PC-9 (cell line): ENCODE measurements around the gene SLC6A6. TPM values are rescaled to one million over a fixed set of nuclear protein-coding genes. Genes with fewer than 3 reads are reported as not detected.
A peak's percentile ranks its signal among the peaks of the same experiment; 100 is the strongest.

Experiments used
- BruUV-seq: library from RNA; stranded (reverse); fragments of 400-500 nt; replicated peaks from 2 replicates; lab custom pipeline; 2021; lab: Mats Ljungman, UMichigan
- CTCF ChIA-PET: fragments of 300-600 bp; sonication (Branson Sonifier 250); formaldehyde crosslinking; loops from one replicate; lab custom pipeline; 2022; ENCODE audit warnings: antibody characterized with exemption; lab: Charles Lee
- POLR2A ChIA-PET: fragments of 300-600 bp; sonication (Branson Sonifier 250); formaldehyde crosslinking; loops from one replicate; lab custom pipeline; 2022; ENCODE audit warnings: antibody characterized with exemption; ENCODE audit not compliant: unreplicated experiment; lab: Charles Lee
- DNase-seq, 2 experiments: peaks; one replicate each; pipeline versions ENCODE4 v3.0.0 to v3.0.0-alpha.2; 2015 to 2022; ENCODE audit warnings: mixed read lengths in 1 of 2
- H2AFZ ChIP-seq: fragments of 200-600 bp; sonication (generic); 2 replicates; pipeline ENCODE4 v1.8.1; 2017; ENCODE audit warnings: antibody characterized with exemption
- H3F3A ChIP-seq: fragments of 200-600 bp; sonication (generic); 2 replicates; pipeline ENCODE4 v1.8.1; 2017; ENCODE audit warnings: antibody characterized with exemption, mild to moderate bottlenecking, low read depth; ENCODE audit not compliant: insufficient read depth
- H3K27ac ChIP-seq: fragments of 200-600 bp; sonication (generic); 2 replicates; pipeline ENCODE4 v1.6.1; 2016; ENCODE audit warnings: mixed run types
- H3K27me3 ChIP-seq: fragments of 200-600 bp; sonication (generic); 2 replicates; pipeline ENCODE4 v1.6.1; 2016; ENCODE audit warnings: low read depth, mixed run types; ENCODE audit not compliant: insufficient read depth
- H3K36me3 ChIP-seq: fragments of 200-600 bp; sonication (generic); 2 replicates; pipeline ENCODE4 v1.6.1; 2016; ENCODE audit warnings: low read depth, mixed run types
- H3K4me1 ChIP-seq: fragments of 200-600 bp; sonication (generic); replicated peaks from 2 replicates; pipeline ENCODE4 v1.6.1; 2016; ENCODE audit warnings: mixed run types; ENCODE audit not compliant: insufficient read depth
- H3K4me2 ChIP-seq: fragments of 200-600 bp; sonication (generic); 2 replicates; pipeline ENCODE4 v1.6.1; 2017; ENCODE audit warnings: mixed run types
- H3K4me3 ChIP-seq: fragments of 200-600 bp; sonication (generic); 2 replicates; pipeline ENCODE4 v1.6.1; 2016; ENCODE audit warnings: mixed run types
- H3K79me2 ChIP-seq: fragments of 200-600 bp; sonication (generic); 2 replicates; pipeline ENCODE4 v1.6.1; 2017; ENCODE audit warnings: low read depth, mixed run types
- H3K9me2 ChIP-seq: fragments of 200-600 bp; sonication (generic); 2 replicates; pipeline ENCODE4 v1.8.1; 2017; ENCODE audit warnings: mild to moderate bottlenecking; ENCODE audit not compliant: insufficient read depth
- H3K9me3 ChIP-seq: fragments of 200-600 bp; sonication (generic); 2 replicates; pipeline ENCODE4 v1.8.1; 2016; ENCODE audit warnings: low read depth; ENCODE audit not compliant: insufficient read depth
- H4K20me1 ChIP-seq: fragments of 200-600 bp; sonication (generic); 2 replicates; pipeline ENCODE4 v1.8.1; 2017; ENCODE audit not compliant: insufficient read depth
- CTCF ChIP-seq: fragments of 200-600 bp; sonication (generic); conservative IDR thresholded peaks from 2 replicates; pipeline ENCODE4 v1.6.1; 2017; ENCODE audit warnings: mixed run types, antibody characterized with exemption, mild to moderate bottlenecking, moderate library complexity
- EZH2 ChIP-seq: fragments of 200-600 bp; sonication (generic); IDR thresholded peaks from 2 replicates; pipeline ENCODE4 v1.8.0; 2017; ENCODE audit warnings: antibody characterized with exemption, low read depth
- intact Hi-C: fragments of 100-400 bp; cut with micrococcal nuclease; formaldehyde crosslinking; loops from one replicate; pipeline ENCODE4 v1.10.0; 2022; ENCODE audit not compliant: unreplicated experiment
- total RNA-seq: library from RNA; stranded (reverse); gene quantifications from 2 replicates; pipeline ENCODE4 v1.2.3, GENCODE V29; 2021

The SLC6A6 gene
- total RNA-seq, 1 experiment from 2014 or later, result 122 TPM

GRCh38 chr3:14378415-14378814 lies 24.0 kb upstream of the SLC6A6 start:
- Histone ChIP-seq H3K9me2 (no peaks in the 10 kb centered on the region), H3F3A (peaks cover 15% of the 10 kb centered on the region; the same call in 1 of the 2 replicates), H3K79me2 (no peaks in the 10 kb centered on the region), H3K4me3 (no peak overlapping the region), H3K4me1 (peaks cover 31% of the 10 kb centered on the region), H2AFZ (no peak overlapping the region), H3K36me3 (no peaks in the 10 kb centered on the region), H3K27ac (peak overlapping the region; percentile 31; the same call in 1 of the 2 replicates), H4K20me1 (no peaks in the 10 kb centered on the region), H3K9me3 (no peaks in the 10 kb centered on the region), H3K4me2 (peak overlapping the region; percentile 37), H3K27me3 (no peaks in the 10 kb centered on the region)
- BruUV-seq, result no TSS peak
- no peak for DNase-seq
- TF ChIP-seq EZH2, result no peak
- TF ChIP-seq CTCF, result no peak
- POLR2A ChIA-PET, result interaction anchor here (0.6 kb wide), 2 partner anchors 11 to 23 kb away, joined by 3 read pairs; no protein-coding TSS in a partner anchor
- CTCF ChIA-PET, result no interaction called here
- intact Hi-C loops, result no loop called here

GRCh38 chr3:14379843-14380242 lies 22.6 kb upstream of the SLC6A6 start:
- Histone ChIP-seq H4K20me1 (no peaks in the 10 kb centered on the region), H3K4me3 (no peak overlapping the region), H3K36me3 (no peaks in the 10 kb centered on the region), H2AFZ (no peak overlapping the region), H3K27ac (no peak overlapping the region), H3K9me2 (no peaks in the 10 kb centered on the region), H3K79me2 (no peaks in the 10 kb centered on the region), H3K27me3 (no peaks in the 10 kb centered on the region), H3K4me2 (no peak overlapping the region), H3K9me3 (no peaks in the 10 kb centered on the region), H3F3A (peaks cover 15% of the 10 kb centered on the region; the same call in 1 of the 2 replicates), H3K4me1 (peaks cover 30% of the 10 kb centered on the region)
- POLR2A ChIA-PET, result interaction anchor here (0.6 kb wide), 2 partner anchors 25 to 97 kb away, joined by 3 to 4 read pairs; no protein-coding TSS in a partner anchor
- CTCF ChIA-PET, result interaction anchor here (0.5 kb wide), 1 partner anchor 27 kb away, joined by 11 read pairs; no protein-coding TSS in a partner anchor
- TF ChIP-seq EZH2 (no peak), CTCF (no peak)
- DNase-seq, result no peak
- no TSS peak for BruUV-seq
- intact Hi-C loops, result no loop called here

- POLR2A ChIA-PET, result no interaction called here
- H3K79me2 ChIP-seq, result no peaks in the 10 kb centered on the region
- TF ChIP-seq CTCF, result no peak
- no peak for TF ChIP-seq EZH2
- H3K27me3 ChIP-seq, result no peaks in the 10 kb centered on the region
- no peak overlapping the region for H3K4me3 ChIP-seq
- BruUV-seq, result no TSS peak
- H4K20me1 ChIP-seq, result no peaks in the 10 kb centered on the region
- intact Hi-C loops, result no loop called here
- H3K36me3 ChIP-seq, result no peaks in the 10 kb centered on the region
- DNase-seq, result no peak
- CTCF ChIA-PET, result no interaction called here
- H2AFZ ChIP-seq, result no peak overlapping the region
- peaks cover 7% of the 10 kb centered on the region for H3F3A ChIP-seq
- no peak overlapping the region for H3K4me2 ChIP-seq
- no peaks in the 10 kb centered on the region for H3K9me2 ChIP-seq
- H3K27ac ChIP-seq, result no peak overlapping the region
- H3K9me3 ChIP-seq, result no peaks in the 10 kb centered on the region
- peaks cover 19% of the 10 kb centered on the region for H3K4me1 ChIP-seq
These were observed 16.2 kb upstream of the SLC6A6 start for GRCh38 chr3:14386254-14386653.
